Left kidney (tissue), 8 donors: Measurements from ENCODE around the gene PNN. TPM values are rescaled to one million over a fixed set of nuclear protein-coding genes. Genes with fewer than 3 reads are reported as not detected.
A peak's percentile ranks its signal among the peaks of the same experiment; 100 is the strongest.
"Not testable (repeated sequence)": the region's sequence is repeated elsewhere in the genome, so short reads cannot be mapped to it uniquely, and the experiment has no call there.

Source experiments
- DNase-seq: peaks from one replicate; pipeline ENCODE4 v3.0.0-alpha.2; 2013
- long read RNA-seq, 8 donors: transcript quantifications; one replicate each; lab custom pipeline, GENCODE V29; 2026
- polyA plus RNA-seq: library from polyadenylated mRNA; unstranded; fragments of 120-200 nt; gene quantifications from one replicate; pipeline ENCODE4 v1.2.1, GENCODE V29; 2013; ENCODE audit not compliant: insufficient read length

Gene PNN
- 242 TPM for polyA plus RNA-seq
- long read RNA-seq, donor 1, transcript PNN-201 (9 exons, 3,576 nt) = major isoform, 36 of 111 reads
- long read RNA-seq, donor 1, transcript PNN-204 (3 exons, 583 nt) = minor isoform, 18 of 111 reads
- long read RNA-seq, donor 1, partial matches to known transcripts = 52 of 111 reads
- long read RNA-seq, donor 1, other reads (novel, unspliced or antisense) = 0 of 111 reads
- long read RNA-seq, donor 2, transcript PNN-201 (9 exons, 3,576 nt) = major isoform, 52 of 318 reads
- long read RNA-seq, donor 2, transcript PNN-204 (3 exons, 583 nt) = minor isoform, 22 of 318 reads
- long read RNA-seq, donor 2, partial matches to known transcripts = 242 of 318 reads
- long read RNA-seq, donor 2, other reads (novel, unspliced or antisense) = 0 of 318 reads
- long read RNA-seq, donor 3, transcript PNN-204 (3 exons, 583 nt) = minor isoform, 15 of 84 reads
- long read RNA-seq, donor 3, transcript PNN-201 (9 exons, 3,576 nt) = major isoform, 41 of 84 reads
- long read RNA-seq, donor 3, partial matches to known transcripts = 27 of 84 reads
- long read RNA-seq, donor 3, other reads (novel, unspliced or antisense) = 0 of 84 reads
- long read RNA-seq, donor 4, partial matches to known transcripts = 6 of 13 reads
- long read RNA-seq, donor 4, other reads (novel, unspliced or antisense) = 0 of 13 reads
- long read RNA-seq, donor 5, transcript PNN-201 (9 exons, 3,576 nt) = major isoform, 55 of 159 reads
- long read RNA-seq, donor 5, transcript PNN-204 (3 exons, 583 nt) = minor isoform, 30 of 159 reads
- long read RNA-seq, donor 5, transcript PNN-205 (4 exons, 601 nt) = minor isoform, 8 of 159 reads
- long read RNA-seq, donor 5, partial matches to known transcripts = 59 of 159 reads
- long read RNA-seq, donor 5, other reads (novel, unspliced or antisense) = 7 of 159 reads
- long read RNA-seq, donor 6, transcript PNN-201 (9 exons, 3,576 nt) = major isoform, 34 of 101 reads
- long read RNA-seq, donor 6, transcript PNN-204 (3 exons, 583 nt) = minor isoform, 20 of 101 reads
- long read RNA-seq, donor 6, partial matches to known transcripts = 43 of 101 reads
- long read RNA-seq, donor 6, other reads (novel, unspliced or antisense) = 0 of 101 reads
- long read RNA-seq, donor 7, transcript PNN-204 (3 exons, 583 nt) = minor isoform, 46 of 259 reads
- long read RNA-seq, donor 7, transcript PNN-201 (9 exons, 3,576 nt) = major isoform, 68 of 259 reads
- long read RNA-seq, donor 7, transcript PNN-205 (4 exons, 601 nt) = minor isoform, 5 of 259 reads
- long read RNA-seq, donor 7, partial matches to known transcripts = 140 of 259 reads
- long read RNA-seq, donor 7, other reads (novel, unspliced or antisense) = 0 of 259 reads
- long read RNA-seq, donor 8, transcript PNN-204 (3 exons, 583 nt) = minor isoform, 7 of 56 reads
- long read RNA-seq, donor 8, transcript PNN-201 (9 exons, 3,576 nt) = major isoform, 18 of 56 reads
- long read RNA-seq, donor 8, partial matches to known transcripts = 26 of 56 reads
- long read RNA-seq, donor 8, other reads (novel, unspliced or antisense) = 0 of 56 reads

- peak; percentile 98 for DNase-seq
These were observed at the start of gene PNN for GRCh38 chr14:39174560-39175444. Gene PNN, plus strand, starts transcription at chr14:39175254. Its CDS starts 26 bp downstream, at chr14:39175280.

GRCh38 chr14:39137835-39138234 is 37.2 kb upstream of the PNN start:
- not testable (repeated sequence) for DNase-seq

GRCh38 chr14:39138440-39138839 is 36.6 kb upstream of the PNN start:
- no peak for DNase-seq

GRCh38 chr14:39140170-39140569 is 34.9 kb upstream of the PNN start:
- no peak for DNase-seq

DNA sequence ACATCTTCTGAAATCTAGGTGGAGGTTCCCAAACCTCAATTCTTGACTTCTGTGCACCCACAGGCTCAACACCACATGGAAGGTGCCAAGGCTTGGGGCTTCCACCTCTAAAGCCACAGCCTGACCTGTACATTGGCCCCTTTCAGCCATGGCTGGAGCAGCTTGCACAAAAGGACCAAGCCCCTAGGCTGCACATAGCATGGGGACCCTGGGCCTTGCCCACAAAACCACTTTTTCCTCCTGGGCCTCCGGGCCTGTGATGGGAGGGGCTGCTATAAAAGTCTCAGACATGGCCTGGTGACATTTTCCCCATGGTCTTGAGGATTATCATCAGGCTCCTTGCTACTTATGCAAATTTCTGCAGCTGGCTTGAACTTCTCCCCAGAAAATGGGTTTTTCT is 33.4 kb upstream of the PNN start:
- DNase-seq = not testable (repeated sequence)

DNA sequence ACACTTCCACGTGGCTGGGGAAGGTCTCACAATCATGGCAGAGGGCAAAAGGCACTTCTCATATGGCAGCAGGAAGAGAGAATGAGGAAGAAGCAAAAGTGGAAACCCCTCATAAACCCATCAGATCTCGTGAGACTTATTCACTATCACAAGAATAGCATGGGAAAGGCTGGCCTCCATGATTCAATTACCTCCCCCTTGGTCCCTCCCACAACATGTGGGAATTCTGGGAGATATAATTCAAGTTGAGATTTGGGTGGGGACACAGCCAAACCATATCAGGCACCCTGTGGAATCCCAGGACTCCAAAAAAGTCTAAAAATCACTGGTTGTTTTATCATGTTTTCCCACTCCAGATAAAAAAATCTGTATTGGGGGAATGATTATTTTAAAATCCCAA is 31.8 kb upstream of the PNN start:
- not testable (repeated sequence) for DNase-seq

DNA sequence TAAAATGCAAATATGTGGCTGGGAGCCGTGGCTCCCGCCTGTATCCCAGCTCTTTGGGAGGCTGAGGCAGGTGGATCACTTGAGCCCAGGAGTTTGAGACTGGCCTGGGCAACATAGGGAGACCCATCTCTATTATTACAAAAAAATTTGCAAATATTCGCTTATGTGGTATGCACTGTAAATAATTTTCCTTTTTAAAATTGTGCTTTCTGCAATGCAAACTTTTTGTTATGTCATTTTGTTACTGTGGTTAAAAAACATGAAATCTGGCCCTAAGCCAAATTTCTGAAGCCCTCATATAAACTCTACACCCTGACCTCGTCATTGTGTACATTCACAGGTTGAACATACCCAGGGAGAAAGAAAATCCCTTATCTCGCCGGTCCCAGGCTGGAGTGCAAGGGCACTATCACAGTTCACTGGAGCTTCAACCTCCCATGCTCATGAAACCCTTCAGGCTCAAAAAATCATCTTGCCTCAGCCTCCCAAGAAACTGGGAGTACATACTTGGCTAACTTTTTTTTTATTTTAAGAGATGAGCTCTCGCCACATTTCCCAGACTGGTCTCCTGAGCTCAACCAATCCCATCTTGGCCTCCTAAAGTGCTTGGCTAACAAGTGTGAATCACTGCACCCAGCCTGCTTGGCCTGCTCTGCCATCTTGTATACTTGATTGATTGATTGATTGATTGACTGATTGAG is 29.6 kb upstream of the PNN start:
- DNase-seq = no peak

DNA sequence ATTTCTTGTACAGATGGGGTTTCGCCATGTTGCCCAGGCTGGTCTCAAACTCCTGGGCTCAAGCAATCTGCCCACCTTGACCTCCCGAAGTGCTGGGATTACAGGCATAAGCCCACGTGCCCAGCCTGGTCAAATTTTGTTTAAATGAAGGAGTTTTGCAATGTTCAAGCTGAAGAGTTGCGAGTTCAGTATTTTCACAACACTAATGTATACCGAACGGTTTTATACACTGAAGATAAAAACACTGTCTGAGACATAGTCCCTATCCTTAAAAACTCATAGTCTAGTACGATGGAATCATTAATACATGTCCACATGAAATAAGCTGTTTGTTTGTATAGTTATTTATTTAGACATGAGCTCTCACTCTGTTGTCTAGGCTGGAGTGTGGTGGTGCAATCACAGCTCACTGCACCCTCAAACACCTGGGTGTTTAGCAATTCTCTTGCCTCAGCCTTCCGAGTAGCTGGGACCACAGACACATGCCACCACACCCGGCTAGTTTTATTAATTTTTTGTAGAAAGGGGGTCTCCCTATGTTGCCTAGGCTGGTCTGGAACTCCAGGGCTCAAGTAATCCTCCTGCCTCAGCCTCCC is 20.4 kb upstream of the PNN start:
- no peak for DNase-seq

DNA sequence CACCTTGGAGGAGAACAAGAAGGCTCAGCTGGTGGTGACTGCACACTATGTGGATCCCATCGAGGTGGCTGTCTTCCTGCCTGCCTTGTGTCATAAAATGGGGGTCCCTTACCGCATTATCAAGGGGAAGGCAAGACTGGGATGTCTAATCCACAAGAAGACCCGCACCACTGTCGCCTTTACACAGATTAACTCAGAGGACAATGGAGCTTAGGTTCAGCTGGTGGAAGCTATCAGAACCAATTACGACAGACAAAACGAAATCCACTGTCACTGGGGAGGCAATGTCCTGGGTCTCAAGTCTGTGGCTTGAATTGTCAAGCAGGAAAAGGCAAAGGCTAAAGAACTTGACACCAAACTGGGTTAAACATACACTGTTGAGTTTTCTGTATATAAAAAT is 17.6 kb upstream of the PNN start:
- DNase-seq = no peak

DNA sequence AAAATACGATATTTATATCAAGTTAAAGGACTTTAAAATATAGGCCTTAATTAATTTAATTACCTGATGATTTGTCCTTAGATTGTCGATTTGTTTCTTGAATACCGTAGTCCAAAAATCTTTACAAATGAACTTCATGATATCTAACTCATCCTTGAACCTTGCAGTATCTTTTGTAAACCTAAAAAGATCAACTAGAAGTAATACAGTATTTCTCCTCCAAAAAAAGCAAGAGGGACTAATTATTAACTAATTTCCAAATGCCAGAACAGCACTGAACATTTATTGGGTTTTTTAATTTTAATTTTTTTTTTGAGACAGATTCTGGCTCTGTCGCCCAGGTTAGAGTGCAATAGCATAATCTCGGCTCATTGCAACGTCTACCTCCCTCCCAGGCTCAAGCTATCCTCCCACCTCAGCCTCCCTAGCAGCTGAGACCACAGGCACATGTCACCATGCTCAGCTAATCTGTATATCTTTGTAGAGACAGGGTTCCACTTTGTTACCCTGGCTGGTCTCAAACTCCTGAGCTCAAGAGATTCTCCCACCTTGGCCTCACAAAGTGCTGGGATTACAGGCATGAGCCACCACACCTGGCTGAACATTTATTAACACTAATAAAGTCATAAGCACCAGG is 16.7 kb upstream of the PNN start:
- no peak for DNase-seq

DNA sequence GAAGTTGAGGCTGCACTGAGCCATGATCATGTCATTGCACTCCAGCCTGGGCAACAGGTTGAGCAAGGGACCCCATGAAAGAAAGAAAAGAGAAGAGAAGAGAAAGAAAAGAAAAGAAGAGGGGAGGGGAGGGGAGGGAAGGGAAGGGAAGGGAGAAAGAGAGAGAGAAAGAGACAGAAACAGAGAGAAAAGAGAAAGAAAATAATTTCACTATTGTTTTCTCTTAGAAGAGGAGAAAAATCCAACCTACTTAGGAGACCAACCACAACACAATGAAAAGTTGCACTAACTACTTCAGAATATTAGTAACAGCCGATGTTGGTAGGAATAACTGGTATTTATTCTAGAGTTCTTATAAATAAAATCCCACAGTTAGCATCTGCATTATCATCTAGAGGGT is 14.6 kb upstream of the PNN start:
- no peak for DNase-seq

DNA sequence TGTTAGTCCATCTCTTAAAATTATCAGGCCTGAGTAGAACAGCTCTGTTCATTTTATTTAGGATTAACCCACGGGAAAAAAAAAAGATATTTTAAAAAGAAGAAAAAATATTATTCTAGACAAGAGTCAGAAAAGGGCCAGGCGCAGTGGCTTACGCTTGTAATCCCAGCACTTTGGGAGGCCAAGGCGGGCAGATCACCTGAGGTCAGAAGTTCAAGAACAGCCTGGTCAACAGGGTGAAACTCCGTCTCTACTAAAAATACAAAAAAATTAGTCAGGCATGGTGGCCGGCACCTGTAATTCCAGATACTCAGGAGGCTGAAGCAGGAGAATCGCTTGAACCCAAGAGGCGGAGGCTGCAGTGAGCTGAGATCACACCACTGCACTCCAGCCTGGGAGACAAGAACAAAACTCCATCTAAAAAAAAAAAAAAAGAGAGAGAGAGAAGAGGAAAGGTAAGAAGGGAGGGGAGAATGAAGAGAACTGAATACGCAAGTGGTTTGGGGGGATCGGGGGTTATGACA is 7.2 kb upstream of the PNN start:
- DNase-seq = not testable (repeated sequence)

GRCh38 chr14:39168591-39168990 is 6.5 kb upstream of the PNN start:
- no peak for DNase-seq

- no peak for DNase-seq
These were observed 5.5 kb upstream of the PNN start for GRCh38 chr14:39169541-39169900.

- no peak for DNase-seq
These were observed 1.9 kb upstream of the PNN start for GRCh38 chr14:39173198-39173597.

GRCh38 chr14:39175445-39176262 is 600 bp downstream of the PNN start:
- DNase-seq = peak; percentile 53

DNA sequence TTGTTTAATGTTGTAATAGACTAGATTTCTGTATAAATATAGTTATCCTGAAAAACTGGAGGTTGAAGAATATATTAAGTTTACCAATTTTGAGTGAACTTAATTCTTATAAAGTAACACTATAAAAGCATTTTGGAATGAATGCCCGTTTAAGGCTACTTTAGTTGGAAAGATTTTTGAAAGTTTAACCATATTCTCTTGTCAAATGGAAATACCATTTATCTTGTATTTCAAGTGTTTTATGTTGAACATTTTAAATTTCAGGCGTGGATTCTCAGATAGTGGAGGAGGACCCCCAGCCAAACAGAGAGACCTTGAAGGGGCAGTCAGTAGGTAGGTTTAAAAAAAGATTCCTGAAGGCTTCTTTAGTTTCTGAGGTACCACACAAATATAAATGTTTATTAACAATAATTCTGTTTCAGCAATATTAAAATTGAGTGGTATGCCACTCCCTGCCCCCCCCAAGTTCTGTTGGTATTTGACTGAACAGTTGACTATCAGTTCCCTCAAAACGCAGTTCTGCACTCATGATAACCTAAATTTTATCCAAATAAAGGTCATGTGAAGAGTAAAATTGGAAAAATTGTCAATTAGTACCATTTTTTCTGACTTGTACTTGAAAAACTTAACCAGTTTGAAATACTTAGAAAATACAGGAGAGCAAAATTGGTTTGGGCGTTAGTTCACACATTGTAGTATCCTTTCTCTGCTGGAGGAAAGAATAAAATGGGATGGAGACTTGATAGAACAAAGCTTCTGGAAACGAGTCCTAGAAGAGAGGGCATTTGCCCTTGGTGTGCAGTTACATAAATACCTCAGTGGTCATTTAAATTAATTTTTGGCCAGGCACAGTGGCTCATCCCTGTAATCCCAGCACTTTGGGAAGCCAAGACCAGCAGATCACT is 1.5 kb downstream of the PNN start:
- DNase-seq = no peak
